PC-3 (cell line): ENCODE measurements around the gene ZNF423. TPM values are rescaled to one million over a fixed set of nuclear protein-coding genes. Genes with fewer than 3 reads are reported as not detected.

Source experiments
- ATAC-seq: fragments of 200-7000 bp; cut with Tn5 transposase; 2 replicates; pipeline ENCODE4 v1.9.1; 2020; ENCODE audit warnings: mild to moderate bottlenecking, moderate library complexity
- BruUV-seq: library from RNA; stranded (reverse); fragments of 400-500 nt; replicated peaks from 2 replicates; lab custom pipeline; 2021; lab: Mats Ljungman, UMichigan
- CTCF ChIA-PET: fragments of 300-600 bp; sonication (Branson Sonifier 250); formaldehyde crosslinking; loops from one replicate; lab custom pipeline; 2022; ENCODE audit warnings: antibody characterized with exemption; lab: Charles Lee
- POLR2A ChIA-PET: fragments of 300-600 bp; sonication (Branson Sonifier 250); formaldehyde crosslinking; loops from one replicate; lab custom pipeline; 2022; ENCODE audit warnings: antibody characterized with exemption; ENCODE audit not compliant: unreplicated experiment; lab: Charles Lee
- DNase-seq: peaks from one replicate; pipeline ENCODE4 v3.0.0-alpha.2; 2015
- H2AFZ ChIP-seq: fragments of 300-600 bp; sonication (generic); 2 replicates; pipeline ENCODE4 v1.6.0; 2016; ENCODE audit warnings: antibody characterized with exemption, low read length
- H3F3A ChIP-seq: fragments of 300-600 bp; sonication (generic); one replicate; pipeline ENCODE4 v1.6.0; 2017; ENCODE audit warnings: antibody characterized with exemption, low read length, control low read depth, mild to moderate bottlenecking; ENCODE audit not compliant: unreplicated experiment
- H3K27ac ChIP-seq: fragments of 300-600 bp; sonication (generic); 2 replicates; pipeline ENCODE4 v1.5.1; 2016; ENCODE audit warnings: mild to moderate bottlenecking, low read length
- H3K27me3 ChIP-seq: fragments of 300-600 bp; sonication (generic); 2 replicates; pipeline ENCODE4 v1.6.1; 2016; ENCODE audit warnings: low read length, mixed read lengths
- H3K36me3 ChIP-seq: fragments of 300-600 bp; sonication (generic); 2 replicates; pipeline ENCODE4 v1.6.1; 2016; ENCODE audit warnings: low read depth, mixed run types, low read length, mixed read lengths
- H3K4me1 ChIP-seq: fragments of 300-600 bp; sonication (generic); 2 replicates; pipeline ENCODE4 v1.5.1; 2016; ENCODE audit warnings: low read length; ENCODE audit not compliant: insufficient read depth
- H3K4me2 ChIP-seq: fragments of 300-600 bp; sonication (generic); 2 replicates; pipeline ENCODE4 v1.6.0; 2016; ENCODE audit warnings: low read length
- H3K4me3 ChIP-seq: fragments of 300-600 bp; sonication (generic); 2 replicates; pipeline ENCODE4 v1.5.1; 2016; ENCODE audit warnings: mild to moderate bottlenecking, low read length, mixed read lengths
- H3K79me2 ChIP-seq: fragments of 300-600 bp; sonication (generic); 2 replicates; pipeline ENCODE4 v1.6.1; 2017; ENCODE audit warnings: low read length, mixed read lengths
- H3K9ac ChIP-seq: fragments of 300-600 bp; sonication (generic); 2 replicates; pipeline ENCODE4 v1.6.0; 2016; ENCODE audit warnings: mild to moderate bottlenecking, low read length
- H3K9me2 ChIP-seq: fragments of 300-600 bp; sonication (generic); replicated peaks from 2 replicates; pipeline ENCODE4 v1.6.1; 2016; ENCODE audit warnings: mixed run types, low read length, mixed read lengths
- H3K9me3 ChIP-seq: fragments of 300-600 bp; sonication (generic); 2 replicates; pipeline ENCODE4 v1.6.1; 2016; ENCODE audit warnings: low read length, mixed read lengths
- H4K20me1 ChIP-seq: fragments of 300-600 bp; sonication (generic); 2 replicates; pipeline ENCODE4 v1.6.1; 2016; ENCODE audit warnings: low read length, mixed read lengths
- CTCF ChIP-seq: fragments of 300-600 bp; sonication (generic); conservative IDR thresholded peaks from 2 replicates; pipeline ENCODE4 v1.5.1; 2017; ENCODE audit warnings: antibody characterized with exemption, low read depth, mild to moderate bottlenecking, low read length
- EZH2 ChIP-seq: fragments of 300-600 bp; sonication (generic); IDR thresholded peaks from one replicate; pipeline ENCODE4 v1.6.1; 2017; ENCODE audit warnings: antibody characterized with exemption, mild to moderate bottlenecking, low read length; ENCODE audit not compliant: unreplicated experiment
- EZH2phosphoT487 ChIP-seq: fragments of 300-600 bp; sonication (generic); IDR thresholded peaks from 2 replicates; pipeline ENCODE4 v1.6.1; 2018; ENCODE audit warnings: mild to moderate bottlenecking, antibody characterized with exemption, low read length, borderline replicate concordance
- intact Hi-C: fragments of 100-400 bp; cut with micrococcal nuclease; formaldehyde crosslinking; loops from 2 replicates; pipeline ENCODE4 v1.9.0; 2023
- total RNA-seq: library from RNA; depleted of rRNA; stranded (reverse); fragments of >200 nt; gene quantifications from 2 replicates; pipeline ENCODE4 v1.2.3, GENCODE V29; 2014

ZNF423 gene
- total RNA-seq, 1 experiment from 2014 or later, result not detected

- Histone ChIP-seq H3K79me2 (no peaks in the 10 kb centered on the region), H4K20me1 (no peaks in the 10 kb centered on the region), H3K27ac (no peak overlapping the region), H3K27me3 (peaks cover 45% of the 10 kb centered on the region), H3K9ac (no peak overlapping the region), H3K9me2 (no peaks in the 10 kb centered on the region), H3K4me1 (no peaks in the 10 kb centered on the region), H3K36me3 (no peaks in the 10 kb centered on the region), H3K4me2 (no peak overlapping the region), H3F3A (no peaks in the 10 kb centered on the region), H2AFZ (no peak overlapping the region), H3K9me3 (no peaks in the 10 kb centered on the region), H3K4me3 (no peak overlapping the region)
- ATAC-seq (no peak), DNase-seq (no peak)
- BruUV-seq, result no TSS peak
- ChIA-PET CTCF (no interaction called here), POLR2A (no interaction called here)
- TF ChIP-seq EZH2, result no peak
- TF ChIP-seq CTCF, result no peak
- no peak for TF ChIP-seq EZH2phosphoT487
- intact Hi-C loops, result no loop called here
Observed at GRCh38 chr16:49748322-49748721, 107.6 kb downstream of the ZNF423 start.

GRCh38 chr16:49747654-49748053 lies 108.3 kb downstream of the ZNF423 start:
- DNase-seq, result no peak

More at GRCh38 chr16:49747654-49748053, 108.3 kb downstream of the ZNF423 start:
- no peak for ATAC-seq
- no peaks in the 10 kb centered on the region for H3K36me3 ChIP-seq
- H3K27me3 ChIP-seq, result peaks cover 45% of the 10 kb centered on the region
- H3K79me2 ChIP-seq, result no peaks in the 10 kb centered on the region
- H3K27ac ChIP-seq, result no peak overlapping the region
- no peaks in the 10 kb centered on the region for H3K9me2 ChIP-seq
- no peaks in the 10 kb centered on the region for H3K4me1 ChIP-seq
- no peak overlapping the region for H2AFZ ChIP-seq
- CTCF ChIA-PET, result no interaction called here
- intact Hi-C loops, result no loop called here
- no peaks in the 10 kb centered on the region for H3K9me3 ChIP-seq
- H4K20me1 ChIP-seq, result no peaks in the 10 kb centered on the region
- no peak overlapping the region for H3K4me2 ChIP-seq
- TF ChIP-seq EZH2phosphoT487, result no peak
- TF ChIP-seq CTCF, result no peak
- no peak for TF ChIP-seq EZH2
- no TSS peak for BruUV-seq
- no peak overlapping the region for H3K4me3 ChIP-seq
- no peaks in the 10 kb centered on the region for H3F3A ChIP-seq
- POLR2A ChIA-PET, result no interaction called here
- H3K9ac ChIP-seq, result no peak overlapping the region
